Thyroid gland (tissue), 4 donors: ENCODE measurements around the gene FOXN4.

ENCODE experiments used
- CTCF ChIP-seq, 6 experiments: fragments of 200-600 bp in 3 of 6; fragments of 450-650 bp in 3 of 6; sonication (generic) in 3 of 6; IDR thresholded peaks; one replicate each; pipeline ENCODE4 v1.5.1; 2016 to 2019; ENCODE audit warnings: antibody characterized with exemption in 6 of 6, mild to moderate bottlenecking in 2 of 6, inconsistent platforms in 1 of 6, moderate library complexity in 1 of 6
- POLR2A ChIP-seq, 2 donors: fragments of 450-650 bp; IDR thresholded peaks; one replicate each; pipeline ENCODE4 v1.6.1; 2017; ENCODE audit warnings: antibody characterized with exemption in 2 of 2, mild to moderate bottlenecking in 2 of 2, moderate library complexity in 1 of 2

- TF ChIP-seq CTCF (IDR thresholded peaks at IDR 0.05) (no peak), POLR2A (IDR thresholded peaks at IDR 0.05) (no peak)
Observed at GRCh38 chr12:109308534-109309380, at the start of gene FOXN4.
